Smooth muscle cell (in vitro differentiated cells): ENCODE data around the gene FXR1. TPM values are rescaled to one million over a fixed set of nuclear protein-coding genes. Genes with fewer than 3 reads are reported as not detected.

ENCODE experiments used
- DNase-seq: peaks from one replicate; lab custom pipeline; 2025; ENCODE audit not compliant: unreplicated experiment; lab: John Stamatoyannopoulos, UW
- H2AFZ ChIP-seq: fragments of 200-600 bp; sonication (generic); 2 replicates; pipeline ENCODE4 v1.6.0; 2016; ENCODE audit warnings: antibody characterized with exemption, low read depth, mild to moderate bottlenecking
- H3F3A ChIP-seq: fragments of 200-600 bp; sonication (generic); 2 replicates; pipeline ENCODE4 v1.6.0; 2017; ENCODE audit warnings: antibody characterized with exemption, low read depth
- H3K27ac ChIP-seq: fragments of 200-600 bp; sonication (generic); 2 replicates; pipeline ENCODE4 v1.5.1; 2016; ENCODE audit warnings: low read depth, mild to moderate bottlenecking
- H3K27me3 ChIP-seq: fragments of 200-600 bp; sonication (generic); 2 replicates; pipeline ENCODE4 v1.6.1; 2016; ENCODE audit warnings: low read depth, mild to moderate bottlenecking
- H3K36me3 ChIP-seq: fragments of 200-600 bp; sonication (generic); 2 replicates; pipeline ENCODE4 v1.5.1; 2016; ENCODE audit warnings: low read depth
- H3K4me1 ChIP-seq: fragments of 200-600 bp; sonication (generic); 2 replicates; pipeline ENCODE4 v1.5.1; 2016; ENCODE audit warnings: low read depth
- H3K4me2 ChIP-seq: fragments of 200-600 bp; sonication (generic); 2 replicates; pipeline ENCODE4 v1.6.0; 2016; ENCODE audit warnings: mild to moderate bottlenecking
- H3K4me3 ChIP-seq: fragments of 200-600 bp; sonication (generic); 2 replicates; pipeline ENCODE4 v1.5.1; 2016; ENCODE audit warnings: mild to moderate bottlenecking
- H3K79me2 ChIP-seq: fragments of 200-600 bp; sonication (generic); 2 replicates; pipeline ENCODE4 v1.6.0; 2016; ENCODE audit warnings: low read depth, mild to moderate bottlenecking
- H3K9ac ChIP-seq: fragments of 200-600 bp; sonication (generic); 2 replicates; pipeline ENCODE4 v1.6.0; 2016; ENCODE audit warnings: low read depth
- H3K9me3 ChIP-seq: fragments of 200-600 bp; sonication (generic); replicated peaks from 2 replicates; pipeline ENCODE4 v1.5.1; 2016; ENCODE audit warnings: low read depth
- H4K20me1 ChIP-seq: fragments of 200-600 bp; sonication (generic); 2 replicates; pipeline ENCODE4 v1.6.0; 2016; ENCODE audit warnings: low read depth
- WGBS: methylation state at CpG from one replicate; pipeline ENCODE4 v1.1.7; 2016; ENCODE audit warnings: low lambda C conversion rate; 5-methylcytosine and 5-hydroxymethylcytosine counted together
- polyA plus RNA-seq: library from polyadenylated mRNA; unstranded; fragments of >200 nt; fragmentation: Nextera tagmentation; extraction: Ambion mirVana; gene quantifications from 2 replicates; pipeline ENCODE4 v1.2.1, GENCODE V29; 2016
- total RNA-seq: library from RNA; depleted of rRNA; stranded (reverse); fragments of >200 nt; gene quantifications from 2 replicates; pipeline ENCODE4 v1.2.3, GENCODE V29; 2014
- TF ChIP-seq, protein P1 (sequence below): fragments of 200-600 bp; sonication (generic); IDR thresholded peaks from 2 replicates; pipeline ENCODE4 v1.5.1; 2017; ENCODE audit warnings: borderline replicate concordance, mild to moderate bottlenecking, antibody characterized with exemption; ENCODE audit not compliant: insufficient read depth, poor library complexity, severe bottlenecking

FXR1 gene
- total and polyA plus RNA-seq, 2 experiments from 2014 or later: 51.0 to 130 TPM

DNA sequence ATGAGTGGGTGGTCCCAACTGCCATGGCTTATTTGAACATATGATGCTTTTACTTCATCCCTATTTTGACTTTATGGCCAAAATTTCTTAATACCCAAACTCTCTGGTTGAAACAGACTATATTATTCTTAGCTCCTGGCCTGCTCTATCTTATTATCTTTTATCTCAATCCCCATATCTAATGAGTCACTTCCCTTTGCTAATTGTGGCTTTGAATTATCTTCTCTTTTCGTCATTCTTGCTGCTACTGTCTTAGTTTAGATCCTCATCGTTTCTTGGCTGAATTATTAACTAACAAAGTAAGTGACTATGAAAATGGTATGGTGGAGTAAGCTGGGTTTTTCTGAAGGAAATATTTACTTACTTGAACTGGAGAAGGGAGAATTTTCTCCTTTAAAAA lies 105.2 kb downstream of the FXR1 start:
- H3K4me2 ChIP-seq: no peak overlapping the region
- no peak overlapping the region for H3K4me3 ChIP-seq
- H3K4me1 ChIP-seq: no peaks in the 10 kb centered on the region
- no peaks in the 10 kb centered on the region for H3K27me3 ChIP-seq
- DNase-seq: no peak
- no peak overlapping the region for H3K27ac ChIP-seq
- 29% methylated on average over 2 of the region's 2 CpGs for WGBS
- no peaks in the 10 kb centered on the region for H3K79me2 ChIP-seq
- no peak overlapping the region for H3K9ac ChIP-seq
- H4K20me1 ChIP-seq: no peaks in the 10 kb centered on the region
- TF ChIP-seq, protein P1, sequence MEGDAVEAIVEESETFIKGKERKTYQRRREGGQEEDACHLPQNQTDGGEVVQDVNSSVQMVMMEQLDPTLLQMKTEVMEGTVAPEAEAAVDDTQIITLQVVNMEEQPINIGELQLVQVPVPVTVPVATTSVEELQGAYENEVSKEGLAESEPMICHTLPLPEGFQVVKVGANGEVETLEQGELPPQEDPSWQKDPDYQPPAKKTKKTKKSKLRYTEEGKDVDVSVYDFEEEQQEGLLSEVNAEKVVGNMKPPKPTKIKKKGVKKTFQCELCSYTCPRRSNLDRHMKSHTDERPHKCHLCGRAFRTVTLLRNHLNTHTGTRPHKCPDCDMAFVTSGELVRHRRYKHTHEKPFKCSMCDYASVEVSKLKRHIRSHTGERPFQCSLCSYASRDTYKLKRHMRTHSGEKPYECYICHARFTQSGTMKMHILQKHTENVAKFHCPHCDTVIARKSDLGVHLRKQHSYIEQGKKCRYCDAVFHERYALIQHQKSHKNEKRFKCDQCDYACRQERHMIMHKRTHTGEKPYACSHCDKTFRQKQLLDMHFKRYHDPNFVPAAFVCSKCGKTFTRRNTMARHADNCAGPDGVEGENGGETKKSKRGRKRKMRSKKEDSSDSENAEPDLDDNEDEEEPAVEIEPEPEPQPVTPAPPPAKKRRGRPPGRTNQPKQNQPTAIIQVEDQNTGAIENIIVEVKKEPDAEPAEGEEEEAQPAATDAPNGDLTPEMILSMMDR: no peak
- H3K9me3 ChIP-seq: no peaks in the 10 kb centered on the region
- no peaks in the 10 kb centered on the region for H3K36me3 ChIP-seq
- H3F3A ChIP-seq: no peaks in the 10 kb centered on the region
- H2AFZ ChIP-seq: no peak overlapping the region

DNA sequence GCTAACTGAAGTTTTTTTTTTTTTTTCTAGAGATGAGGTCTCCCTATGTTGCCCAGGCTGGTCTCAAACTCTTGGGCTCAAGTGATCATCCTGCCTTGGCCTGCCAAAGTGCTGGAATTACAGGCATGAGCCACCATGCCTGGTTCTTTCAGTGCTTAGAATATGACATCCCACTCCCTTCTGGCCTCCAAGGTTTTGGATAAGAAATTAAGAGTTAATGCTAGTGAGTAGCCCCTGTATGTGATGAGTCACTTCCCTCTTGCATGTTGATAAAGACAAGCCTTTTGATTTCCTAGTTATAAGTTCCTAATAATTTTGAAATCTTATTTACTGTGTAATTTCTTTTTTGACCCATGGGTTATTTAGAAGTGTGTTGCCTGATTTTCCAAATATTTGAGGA lies 112.7 kb downstream of the FXR1 start:
- H3K9me3 ChIP-seq: no peaks in the 10 kb centered on the region
- H3K9ac ChIP-seq: no peak overlapping the region
- no peaks in the 10 kb centered on the region for H3K79me2 ChIP-seq
- no peak overlapping the region for H3K27ac ChIP-seq
- DNase-seq: no peak
- H3K4me3 ChIP-seq: no peak overlapping the region
- H3K4me1 ChIP-seq: no peaks in the 10 kb centered on the region
- H4K20me1 ChIP-seq: no peaks in the 10 kb centered on the region
- no peaks in the 10 kb centered on the region for H3F3A ChIP-seq
- TF ChIP-seq, protein P1: no peak
- H3K36me3 ChIP-seq: no peaks in the 10 kb centered on the region
- H2AFZ ChIP-seq: no peak overlapping the region
- no peak overlapping the region for H3K4me2 ChIP-seq
- no peaks in the 10 kb centered on the region for H3K27me3 ChIP-seq

DNA sequence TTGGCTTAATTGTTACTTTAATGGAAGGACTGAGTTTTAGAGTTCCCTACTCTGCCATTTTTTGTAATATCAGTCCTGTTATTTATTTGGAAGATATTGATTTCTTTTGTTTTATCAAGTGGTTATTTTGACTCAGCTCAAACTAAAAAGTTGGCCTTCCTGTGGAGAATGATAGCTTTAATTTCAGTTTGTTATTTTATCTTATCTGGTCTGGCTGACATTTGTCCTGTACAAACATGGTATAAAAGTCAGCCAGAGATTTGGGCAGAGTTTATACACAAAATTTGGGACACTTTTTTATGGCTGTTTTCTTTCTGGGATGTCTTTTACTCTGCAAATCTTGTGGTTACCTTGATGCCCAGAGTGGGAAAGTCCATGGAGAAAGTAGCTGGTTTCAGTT lies 118.5 kb downstream of the FXR1 start:
- Histone ChIP-seq H3K79me2 (no peaks in the 10 kb centered on the region), H3K27me3 (no peaks in the 10 kb centered on the region), H4K20me1 (no peaks in the 10 kb centered on the region), H3K4me1 (no peaks in the 10 kb centered on the region), H3F3A (no peaks in the 10 kb centered on the region), H3K9me3 (no peaks in the 10 kb centered on the region), H3K36me3 (no peaks in the 10 kb centered on the region), H2AFZ (no peak overlapping the region), H3K9ac (no peak overlapping the region), H3K4me3 (no peak overlapping the region), H3K27ac (no peak overlapping the region), H3K4me2 (no peak overlapping the region)
- TF ChIP-seq, protein P1: no peak
- DNase-seq: no peak

Other genes with a start within 250 kb of the FXR1 start
- gene CCDC39, start 233.2 kb upstream of the FXR1 start, total RNA-seq: not detected in 2 replicates
- not detected in 2 replicates for gene CCDC39, start 233.2 kb upstream of the FXR1 start, polyA plus RNA-seq
- 26.6 and 34.6 TPM in 2 replicates for gene DNAJC19, start 77.1 kb downstream of the FXR1 start, total RNA-seq
- gene DNAJC19, start 77.1 kb downstream of the FXR1 start, polyA plus RNA-seq: 56.0 and 63.1 TPM in 2 replicates